GM18909 (cell line): Measurements from ENCODE around the gene PPIP5K2.
"Not testable (repeated sequence)": the region's sequence is repeated elsewhere in the genome, so short reads cannot be mapped to it uniquely, and the experiment has no call there.

Experiments used
- ATAC-seq: cut with Tn5 transposase; IDR thresholded peaks from one replicate; pipeline ENCODE4 v1.9.1; 2021; ENCODE audit warnings: mild to moderate bottlenecking; ENCODE audit not compliant: unreplicated experiment, poor library complexity

PPIP5K2 gene

GRCh38 chr5:103120607-103121200 is 603 bp downstream of the PPIP5K2 start:
- ATAC-seq: peak; percentile 1

DNA sequence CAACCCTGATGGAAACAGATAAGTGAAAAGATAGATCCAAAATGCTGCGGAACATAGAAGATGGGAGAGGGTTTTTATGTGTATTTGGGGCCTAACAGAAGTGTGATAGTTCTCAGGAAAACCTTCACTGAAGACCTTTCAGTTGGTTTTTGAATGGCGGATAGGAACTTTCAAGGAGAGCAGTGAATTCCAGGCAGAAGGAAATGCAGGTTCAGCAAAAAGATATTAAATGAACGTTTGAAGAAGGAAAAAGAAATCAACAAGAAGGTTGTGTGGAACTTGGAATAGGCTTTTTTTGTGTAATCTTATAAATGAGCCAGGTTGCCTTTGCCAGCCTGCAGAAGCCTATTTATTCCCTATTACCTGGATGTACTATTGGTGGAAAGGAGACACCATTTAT is 2.1 kb downstream of the PPIP5K2 start:
- ATAC-seq: no peak

- ATAC-seq: no peak
These were observed 6.5 kb downstream of the PPIP5K2 start for GRCh38 chr5:103126557-103126956.

DNA sequence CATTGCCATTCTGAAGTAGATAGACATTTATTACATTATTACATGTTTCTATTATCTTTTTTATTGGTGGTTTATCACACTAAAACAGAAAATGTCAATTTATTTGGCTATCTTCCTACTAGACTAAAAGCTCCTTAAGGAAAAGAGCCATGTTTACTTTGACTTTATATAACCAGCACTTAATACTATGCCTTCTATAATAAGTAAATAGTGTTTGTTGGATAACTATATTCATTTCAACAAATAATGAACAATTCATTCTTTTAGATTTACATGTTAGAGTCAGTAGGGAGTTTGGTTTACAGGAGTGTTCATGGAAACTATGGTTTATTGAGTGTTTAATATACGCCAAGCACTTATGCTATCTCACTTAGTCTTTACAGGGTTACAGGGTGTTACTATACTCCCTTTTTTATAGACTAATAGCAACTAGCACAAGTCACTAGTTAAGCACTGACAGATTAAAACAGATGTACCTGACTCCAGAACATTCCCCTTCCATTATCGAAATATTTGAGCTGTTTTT is 7.3 kb downstream of the PPIP5K2 start:
- no peak for ATAC-seq

GRCh38 chr5:103128202-103128601 is 8.1 kb downstream of the PPIP5K2 start:
- no peak for ATAC-seq

- ATAC-seq: no peak
These were observed 12.6 kb downstream of the PPIP5K2 start for GRCh38 chr5:103132684-103133083.

DNA sequence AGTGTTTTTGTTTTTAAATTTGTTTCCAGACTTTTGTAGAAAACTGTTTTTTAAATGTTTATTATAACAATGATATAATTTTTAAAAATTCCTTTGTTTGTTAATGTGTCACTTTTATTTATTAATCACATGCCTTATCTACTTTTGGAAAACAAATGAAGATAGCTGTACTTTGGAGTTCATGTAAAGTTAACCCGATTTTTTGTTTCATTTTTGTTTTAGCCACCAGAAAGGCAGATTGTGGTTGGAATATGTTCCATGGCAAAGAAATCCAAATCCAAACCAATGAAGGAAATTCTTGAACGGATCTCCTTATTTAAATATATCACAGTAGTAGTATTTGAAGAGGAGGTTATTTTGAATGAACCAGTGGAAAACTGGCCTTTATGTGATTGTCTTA is 13.1 kb downstream of the PPIP5K2 start:
- ATAC-seq: no peak

DNA sequence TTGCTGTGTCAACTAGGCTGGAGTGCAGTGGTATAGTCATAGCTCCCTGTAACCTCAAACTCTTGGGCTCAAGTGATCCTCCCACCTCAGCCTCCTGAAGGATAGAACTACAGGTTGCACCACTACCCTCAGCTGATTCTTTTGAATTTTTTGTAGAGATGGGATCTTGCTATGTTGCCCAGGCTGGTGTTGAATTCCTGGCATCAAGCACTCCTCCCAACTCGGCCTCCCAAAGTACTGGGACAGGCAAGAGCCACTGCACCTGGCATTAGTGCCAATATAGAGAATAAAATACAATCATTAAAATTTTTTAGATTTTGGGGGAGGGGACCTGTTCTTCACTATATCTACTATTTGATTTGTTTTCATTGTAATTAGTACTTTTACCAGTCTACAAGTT is 15.4 kb downstream of the PPIP5K2 start:
- ATAC-seq: no peak

DNA sequence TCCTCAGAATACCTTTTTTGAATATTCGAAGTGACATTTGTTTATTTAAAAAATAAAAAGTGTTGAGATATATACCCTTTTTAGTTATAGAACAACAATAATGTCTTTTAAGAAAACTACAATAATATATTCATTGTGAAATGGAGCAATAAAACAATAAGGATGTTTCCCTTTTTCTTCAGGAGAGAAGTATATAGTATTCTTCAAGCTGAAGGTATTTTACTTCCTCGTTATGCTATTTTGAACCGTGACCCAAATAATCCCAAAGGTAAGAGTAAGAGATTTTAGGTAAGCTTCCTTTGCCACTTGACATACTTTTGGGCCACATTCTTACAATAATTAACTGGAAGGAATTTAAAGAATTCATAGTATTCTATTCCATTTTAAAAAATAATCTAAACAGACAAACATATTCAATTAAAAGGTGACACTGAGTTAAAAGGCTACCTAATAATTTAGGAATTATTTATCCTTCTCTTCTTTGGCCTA is 18.1 kb downstream of the PPIP5K2 start:
- no peak for ATAC-seq

DNA sequence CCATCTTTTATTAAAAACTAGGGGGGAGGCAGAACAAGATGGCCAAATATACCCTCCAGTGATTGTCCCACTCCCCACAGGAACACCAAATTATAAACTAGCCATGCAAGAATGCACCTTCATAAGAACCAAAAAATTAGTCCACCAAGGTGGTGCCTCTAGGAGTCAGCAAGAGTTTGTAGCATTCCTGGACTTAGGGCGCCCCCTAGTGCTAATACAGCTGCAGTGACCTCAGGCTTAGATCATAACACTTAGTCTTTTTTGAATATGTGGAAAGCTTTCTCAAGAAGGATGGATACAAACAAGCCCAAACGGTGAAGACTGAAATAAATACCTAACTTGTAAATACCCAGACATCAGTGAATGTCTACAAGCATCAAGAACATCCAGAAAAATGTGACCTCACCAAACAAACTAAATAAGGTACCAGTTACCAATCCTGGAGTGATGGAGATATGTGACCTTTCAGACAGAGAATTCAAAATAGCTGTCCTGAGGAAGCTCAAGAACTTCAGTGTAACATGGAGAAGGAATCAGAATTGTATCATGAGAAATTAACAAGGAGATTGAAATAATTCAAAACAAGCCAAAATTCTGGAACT is 19.3 kb downstream of the PPIP5K2 start:
- peak; percentile 98 for ATAC-seq

GRCh38 chr5:103142132-103142531 is 22.0 kb downstream of the PPIP5K2 start:
- ATAC-seq: not testable (repeated sequence)

DNA sequence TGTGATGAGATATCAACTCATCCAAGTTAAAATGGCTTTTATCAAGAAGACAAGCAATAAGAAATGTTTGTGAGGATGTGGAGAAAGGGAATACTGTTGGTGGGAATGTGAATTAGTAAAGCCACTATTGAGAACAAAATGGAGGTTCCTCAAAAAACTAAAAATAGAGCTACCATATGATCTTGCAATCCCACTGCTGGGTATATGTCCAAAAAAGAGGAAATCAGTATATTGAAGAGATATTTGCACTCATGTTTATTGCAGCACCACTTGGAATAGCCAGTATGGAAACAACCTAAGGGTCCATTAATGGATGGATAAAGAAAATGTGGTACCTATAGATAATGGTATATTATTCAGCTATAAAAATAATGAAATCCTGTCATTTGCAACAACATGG is 25.1 kb downstream of the PPIP5K2 start:
- no peak for ATAC-seq

GRCh38 chr5:103148213-103148612 is 28.1 kb downstream of the PPIP5K2 start:
- no peak for ATAC-seq

DNA sequence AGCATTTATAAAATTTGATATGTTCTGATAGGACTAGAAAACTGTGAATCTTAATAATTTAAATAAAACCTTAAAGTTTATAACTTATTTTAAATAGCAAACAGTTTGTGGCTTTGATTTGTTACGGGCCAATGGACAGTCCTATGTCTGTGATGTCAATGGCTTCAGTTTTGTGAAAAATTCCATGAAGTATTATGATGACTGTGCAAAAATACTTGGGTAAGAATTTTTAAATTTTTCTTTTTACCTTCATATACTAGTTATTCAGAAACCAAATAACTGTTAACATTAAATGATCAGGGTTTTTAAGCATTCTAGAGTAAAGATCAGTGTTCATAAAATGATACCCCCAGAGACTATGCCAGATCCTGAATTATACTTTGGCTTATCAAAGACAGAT is 31.1 kb downstream of the PPIP5K2 start:
- no peak for ATAC-seq

GRCh38 chr5:103166706-103167105 is 46.6 kb downstream of the PPIP5K2 start:
- ATAC-seq: no peak

DNA sequence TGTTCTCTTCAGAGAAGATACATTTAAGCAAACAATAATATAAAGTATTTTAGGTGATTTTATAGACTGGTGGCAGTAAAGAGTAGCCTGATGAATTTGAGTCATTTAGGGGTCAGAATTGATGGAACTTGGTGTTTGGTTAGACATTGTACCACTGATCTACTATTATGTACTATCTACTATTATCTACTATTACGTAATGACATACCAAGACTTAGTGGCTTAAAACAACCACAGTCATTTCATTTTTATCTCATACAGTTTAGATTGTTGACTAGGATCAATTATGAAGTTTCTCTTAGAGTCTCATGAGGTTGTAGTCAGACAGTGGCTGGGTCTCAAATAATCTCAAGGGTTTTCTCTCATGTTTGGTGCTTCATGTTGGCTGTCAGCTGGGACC is 54.0 kb downstream of the PPIP5K2 start:
- ATAC-seq: no peak

- ATAC-seq: no peak
These were observed 57.4 kb downstream of the PPIP5K2 start for GRCh38 chr5:103177543-103177942.

GRCh38 chr5:103178167-103178566 is 58.1 kb downstream of the PPIP5K2 start:
- ATAC-seq: no peak

- ATAC-seq: no peak
These were observed 66.1 kb downstream of the PPIP5K2 start for GRCh38 chr5:103186152-103186551.

DNA sequence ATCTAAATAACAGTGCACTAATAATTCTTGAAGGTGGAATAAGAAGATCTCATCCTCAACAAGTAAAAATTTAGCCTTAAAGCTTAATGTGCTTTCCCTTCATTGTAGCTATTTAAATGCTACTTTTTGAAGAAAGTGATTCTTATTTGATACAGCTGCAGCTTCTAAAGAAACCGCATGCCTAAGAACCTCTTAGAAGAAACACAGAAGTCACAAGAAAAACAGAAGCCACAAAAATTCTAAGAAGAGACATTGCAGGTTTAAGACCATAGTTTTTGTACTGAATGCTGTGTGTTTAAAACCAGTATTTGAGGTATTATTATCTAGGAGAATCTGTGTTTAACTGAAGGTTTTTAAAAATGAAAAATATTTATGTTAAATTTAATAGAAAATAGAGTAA is 68.3 kb downstream of the PPIP5K2 start:
- ATAC-seq: no peak

DNA sequence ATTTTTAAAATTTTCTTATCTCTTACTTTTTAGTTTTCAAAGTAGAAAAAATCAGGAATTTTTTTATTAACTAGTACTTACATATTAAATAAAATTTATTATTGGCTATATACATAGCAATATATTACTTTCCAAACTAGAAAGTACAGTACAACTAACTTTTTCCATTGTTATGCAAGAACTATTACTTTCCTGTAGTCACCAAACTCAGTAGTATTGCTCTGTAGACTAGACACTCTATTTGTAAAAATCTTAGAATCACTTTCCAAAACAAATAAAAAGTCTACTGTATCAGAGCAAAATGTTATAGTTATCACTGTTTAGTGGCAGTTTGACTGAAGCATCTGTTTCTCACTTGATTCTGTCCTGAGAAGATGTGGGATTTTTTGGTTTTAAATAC is 83.1 kb downstream of the PPIP5K2 start:
- no peak for ATAC-seq

DNA sequence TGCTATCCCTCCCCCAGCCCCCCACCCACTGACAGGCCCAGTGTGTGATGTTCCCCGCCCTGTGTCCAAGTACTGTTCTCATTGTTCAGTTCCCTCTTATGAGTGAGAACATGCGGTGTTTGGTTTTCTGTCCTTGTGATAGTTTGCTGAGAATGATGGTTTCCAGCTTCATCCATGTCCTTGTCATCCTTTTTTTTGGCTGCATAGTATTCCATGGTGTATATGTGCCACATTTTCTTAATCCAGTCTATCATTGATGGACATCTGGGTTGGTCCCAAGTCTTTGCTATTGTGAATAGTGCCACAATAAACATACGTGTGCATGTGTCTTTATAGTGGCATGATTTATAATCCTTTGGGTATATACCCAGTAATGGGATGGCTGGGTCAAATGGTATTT is 84.9 kb downstream of the PPIP5K2 start:
- ATAC-seq: not testable (repeated sequence)
